HEK293 (cell line): ENCODE measurements around the gene STIM1.

Experiments used
- HOXC10 ChIP-seq: sonication (generic); formaldehyde crosslinking; IDR thresholded peaks from 2 replicates; pipeline ENCODE4 v1.8.1; 2023; ENCODE audit warnings: mild to moderate bottlenecking, missing genetic modification reagents
- MZF1 ChIP-seq: fragments of 450-650 bp; formaldehyde crosslinking; IDR thresholded peaks from 2 replicates; pipeline ENCODE4 v1.5.1; 2017; ENCODE audit warnings: missing biosample characterization, missing genetic modification characterization, borderline replicate concordance
- SALL2 ChIP-seq: fragments of 450-650 bp; formaldehyde crosslinking; IDR thresholded peaks from 2 replicates; pipeline ENCODE4 v1.5.0; 2017; ENCODE audit warnings: missing biosample characterization, mild to moderate bottlenecking, missing genetic modification characterization, borderline replicate concordance
- YY1 ChIP-seq: fragments of 450-650 bp; formaldehyde crosslinking; IDR thresholded peaks from 2 replicates; pipeline ENCODE4 v1.5.1; 2018; ENCODE audit warnings: missing biosample characterization, missing genetic modification characterization
- ZNF24 ChIP-seq: fragments of 450-650 bp; formaldehyde crosslinking; IDR thresholded peaks from 2 replicates; pipeline ENCODE4 v1.5.1; 2016; ENCODE audit warnings: missing biosample characterization, missing genetic modification characterization
- ZNF707 ChIP-seq: fragments of 450-650 bp; formaldehyde crosslinking; IDR thresholded peaks from 2 replicates; pipeline ENCODE4 v1.5.1; 2016; ENCODE audit warnings: missing biosample characterization, missing genetic modification characterization
- TF ChIP-seq, protein P1 (sequence below): fragments of 450-650 bp; formaldehyde crosslinking; IDR thresholded peaks from 2 replicates; pipeline ENCODE4 v1.5.1; 2016; ENCODE audit warnings: missing biosample characterization, missing genetic modification characterization

DNA sequence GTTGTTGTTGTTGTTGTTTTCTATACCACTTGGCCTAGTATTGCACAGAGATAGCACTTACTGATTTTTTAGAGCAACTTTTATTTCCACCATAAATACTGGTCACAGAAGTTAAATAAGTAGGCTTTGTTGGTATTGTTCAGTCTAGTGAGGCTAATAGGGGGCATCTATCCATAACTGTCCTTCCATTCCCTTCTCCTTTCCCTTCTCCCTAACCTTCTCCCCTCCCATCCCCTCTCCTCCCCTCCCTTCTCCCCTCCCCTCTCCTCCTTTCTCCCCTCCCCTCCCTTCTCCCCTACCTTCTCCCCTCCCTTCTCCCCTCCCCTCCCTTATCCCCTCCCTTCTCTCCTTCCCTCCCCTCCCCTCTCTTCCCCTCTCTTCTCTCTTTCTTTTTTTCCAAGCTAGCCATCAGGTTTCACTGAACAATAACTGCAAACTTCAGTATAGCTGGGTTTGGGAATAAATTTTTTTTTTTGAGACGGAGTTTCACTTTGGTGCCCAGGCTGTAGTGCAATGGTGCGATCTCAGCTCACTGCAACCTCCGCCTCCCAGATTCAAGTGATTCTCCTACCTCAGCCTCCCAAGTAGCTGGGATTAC, 56.5 kb downstream of the STIM1 start:
- TF ChIP-seq, protein P1, sequence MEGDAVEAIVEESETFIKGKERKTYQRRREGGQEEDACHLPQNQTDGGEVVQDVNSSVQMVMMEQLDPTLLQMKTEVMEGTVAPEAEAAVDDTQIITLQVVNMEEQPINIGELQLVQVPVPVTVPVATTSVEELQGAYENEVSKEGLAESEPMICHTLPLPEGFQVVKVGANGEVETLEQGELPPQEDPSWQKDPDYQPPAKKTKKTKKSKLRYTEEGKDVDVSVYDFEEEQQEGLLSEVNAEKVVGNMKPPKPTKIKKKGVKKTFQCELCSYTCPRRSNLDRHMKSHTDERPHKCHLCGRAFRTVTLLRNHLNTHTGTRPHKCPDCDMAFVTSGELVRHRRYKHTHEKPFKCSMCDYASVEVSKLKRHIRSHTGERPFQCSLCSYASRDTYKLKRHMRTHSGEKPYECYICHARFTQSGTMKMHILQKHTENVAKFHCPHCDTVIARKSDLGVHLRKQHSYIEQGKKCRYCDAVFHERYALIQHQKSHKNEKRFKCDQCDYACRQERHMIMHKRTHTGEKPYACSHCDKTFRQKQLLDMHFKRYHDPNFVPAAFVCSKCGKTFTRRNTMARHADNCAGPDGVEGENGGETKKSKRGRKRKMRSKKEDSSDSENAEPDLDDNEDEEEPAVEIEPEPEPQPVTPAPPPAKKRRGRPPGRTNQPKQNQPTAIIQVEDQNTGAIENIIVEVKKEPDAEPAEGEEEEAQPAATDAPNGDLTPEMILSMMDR (tag by site-specific recombination) = no peak
- no peak for TF ChIP-seq YY1 (tag by site-specific recombination)
- TF ChIP-seq MZF1 (tag by site-specific recombination) = no peak
- TF ChIP-seq HOXC10 (CRISPR knock-in tag) = no peak
- TF ChIP-seq ZNF24 (tag by site-specific recombination) = no peak
- TF ChIP-seq ZNF707 (tag by site-specific recombination) = no peak
- no peak for TF ChIP-seq SALL2 (tag by site-specific recombination)
